AG09319 (cell line): Measurements from ENCODE around the gene PROX2.

Experiments
- DNase-seq: peaks from one replicate; pipeline ENCODE4 v3.0.0-alpha.2; 2010; ENCODE audit warnings: low read depth; ENCODE audit errors: extremely low read depth
- CTCF ChIP-seq: IDR thresholded peaks from 2 replicates; pipeline ENCODE4 v1.5.1; 2011; ENCODE audit warnings: low read depth, mild to moderate bottlenecking, inconsistent platforms, low read length, moderate library complexity

Gene PROX2

GRCh38 chr14:74834692-74835392 is 41.1 kb downstream of the PROX2 start:
- TF ChIP-seq CTCF: no peak
- no peak for DNase-seq

GRCh38 chr14:74832849-74833248 is 43.1 kb downstream of the PROX2 start:
- no peak for DNase-seq
- TF ChIP-seq CTCF: no peak

- DNase-seq: no peak
- no peak for TF ChIP-seq CTCF
Observed at GRCh38 chr14:74829251-74829650, 46.7 kb downstream of the PROX2 start.

GRCh38 chr14:74826574-74826973 is 49.4 kb downstream of the PROX2 start:
- TF ChIP-seq CTCF: no peak
- no peak for DNase-seq
